IPS-15b (cell line): ENCODE measurements around the gene CMIP.

Experiments
- H3K27me3 ChIP-seq: one replicate; pipeline ENCODE4 v1.6.1; 2013; ENCODE audit warnings: low read length; ENCODE audit not compliant: control insufficient read depth, insufficient read depth
- H3K36me3 ChIP-seq: one replicate; pipeline ENCODE4 v1.6.1; 2013; ENCODE audit warnings: low read length; ENCODE audit not compliant: control insufficient read depth, insufficient read depth
- H3K4me1 ChIP-seq: one replicate; pipeline ENCODE4 v1.6.1; 2013; ENCODE audit warnings: mild to moderate bottlenecking, low read length; ENCODE audit not compliant: control insufficient read depth, insufficient read depth
- H3K4me3 ChIP-seq: one replicate; pipeline ENCODE4 v1.5.1; 2013; ENCODE audit warnings: low read depth, low read length
- H3K9ac ChIP-seq: one replicate; pipeline ENCODE4 v1.6.1; 2013; ENCODE audit warnings: low read depth, mild to moderate bottlenecking, low read length
- H3K9me3 ChIP-seq: one replicate; pipeline ENCODE4 v1.6.1; 2013; ENCODE audit warnings: mild to moderate bottlenecking, low read length; ENCODE audit not compliant: control insufficient read depth, insufficient read depth

The CMIP gene

DNA sequence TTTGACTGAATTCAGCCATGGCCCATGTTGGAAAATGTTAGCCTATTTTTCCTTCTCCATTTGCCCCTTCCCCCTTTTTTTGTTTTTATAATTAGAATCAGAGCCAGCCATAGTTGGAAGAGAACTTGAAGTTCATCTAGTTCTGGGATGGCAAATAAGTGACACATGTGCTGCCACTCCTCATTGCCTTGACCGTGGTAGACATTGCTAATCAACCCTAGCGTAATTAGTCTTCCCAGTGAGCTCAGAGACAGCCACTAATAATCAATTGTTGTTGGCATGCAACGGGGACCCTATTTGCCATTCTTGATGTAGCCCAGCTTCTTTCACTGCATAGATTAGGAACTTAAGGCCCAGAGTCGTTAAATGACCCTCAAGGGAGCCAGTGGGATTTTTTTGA is 16.6 kb downstream of the CMIP start:
- peaks cover 10% of the 10 kb centered on the region for H3K36me3 ChIP-seq
- no peak overlapping the region for H3K4me3 ChIP-seq
- peaks cover 5% of the 10 kb centered on the region for H3K4me1 ChIP-seq
- H3K9ac ChIP-seq: no peak overlapping the region
- no peaks in the 10 kb centered on the region for H3K27me3 ChIP-seq
- no peaks in the 10 kb centered on the region for H3K9me3 ChIP-seq

- H3K4me1 ChIP-seq: peaks cover 5% of the 10 kb centered on the region
- no peak overlapping the region for H3K4me3 ChIP-seq
- no peak overlapping the region for H3K9ac ChIP-seq
- peaks cover 4% of the 10 kb centered on the region for H3K36me3 ChIP-seq
- no peaks in the 10 kb centered on the region for H3K9me3 ChIP-seq
- H3K27me3 ChIP-seq: no peaks in the 10 kb centered on the region
These were observed 17.2 kb downstream of the CMIP start for GRCh38 chr16:81461766-81462165.

- no peaks in the 10 kb centered on the region for H3K9me3 ChIP-seq
- H3K4me1 ChIP-seq: peaks cover under 1% of the 10 kb centered on the region
- H3K4me3 ChIP-seq: no peak overlapping the region
- no peaks in the 10 kb centered on the region for H3K27me3 ChIP-seq
- no peaks in the 10 kb centered on the region for H3K36me3 ChIP-seq
- H3K9ac ChIP-seq: no peak overlapping the region
These were observed 18.1 kb downstream of the CMIP start for GRCh38 chr16:81462683-81463082.

DNA sequence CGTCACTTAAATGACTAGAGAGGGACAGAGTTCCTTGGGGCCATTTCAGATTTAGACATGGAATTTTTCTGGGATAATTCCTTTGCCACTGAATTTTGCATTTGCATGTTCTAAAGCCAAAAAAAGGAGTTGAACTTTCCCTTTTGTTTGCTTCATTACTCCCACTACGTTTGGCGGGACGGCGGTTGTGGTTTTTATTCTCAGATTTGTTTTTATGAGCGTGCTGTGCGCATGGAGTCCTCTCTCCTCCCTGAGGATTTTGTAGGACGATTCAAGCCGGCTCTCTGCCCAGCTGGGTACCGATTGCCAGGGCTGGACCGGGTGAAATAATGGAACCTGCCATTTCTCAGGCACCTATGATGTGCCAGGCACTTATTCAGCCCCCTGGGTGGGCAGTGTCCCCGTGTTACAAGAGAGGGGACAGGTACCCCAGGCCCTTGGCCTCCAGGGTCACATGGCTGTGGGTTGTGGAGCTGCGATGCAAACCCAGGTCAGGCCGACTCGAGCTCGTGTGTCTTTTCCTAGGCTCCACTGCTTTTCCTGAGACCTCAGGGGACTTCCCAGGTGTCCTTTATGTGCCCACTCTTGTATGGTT is 18.8 kb downstream of the CMIP start:
- Histone ChIP-seq H3K9ac (no peak overlapping the region), H3K27me3 (no peaks in the 10 kb centered on the region), H3K9me3 (no peaks in the 10 kb centered on the region), H3K36me3 (peaks cover under 1% of the 10 kb centered on the region), H3K4me3 (no peak overlapping the region), H3K4me1 (no peaks in the 10 kb centered on the region)

DNA sequence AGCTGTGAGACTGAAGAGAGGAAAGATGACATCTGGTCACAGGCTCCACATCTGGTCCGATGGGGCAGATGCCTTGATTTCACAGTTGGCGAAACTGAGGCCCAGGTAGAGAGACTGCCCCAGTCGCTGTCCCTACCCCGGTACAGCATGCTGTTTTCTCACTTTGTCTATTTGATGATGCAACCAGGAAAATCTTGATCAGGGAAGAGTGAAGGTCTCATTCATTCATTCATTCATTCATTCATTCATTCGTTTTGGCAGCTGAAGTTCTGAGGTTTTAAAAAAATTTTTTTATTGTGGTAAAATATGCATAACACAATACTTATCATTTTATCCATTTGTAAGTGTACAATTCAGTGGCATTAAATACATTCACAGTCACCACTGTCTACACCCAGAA is 19.7 kb downstream of the CMIP start:
- Histone ChIP-seq H3K9ac (no peak overlapping the region), H3K9me3 (no peaks in the 10 kb centered on the region), H3K4me1 (no peaks in the 10 kb centered on the region)

DNA sequence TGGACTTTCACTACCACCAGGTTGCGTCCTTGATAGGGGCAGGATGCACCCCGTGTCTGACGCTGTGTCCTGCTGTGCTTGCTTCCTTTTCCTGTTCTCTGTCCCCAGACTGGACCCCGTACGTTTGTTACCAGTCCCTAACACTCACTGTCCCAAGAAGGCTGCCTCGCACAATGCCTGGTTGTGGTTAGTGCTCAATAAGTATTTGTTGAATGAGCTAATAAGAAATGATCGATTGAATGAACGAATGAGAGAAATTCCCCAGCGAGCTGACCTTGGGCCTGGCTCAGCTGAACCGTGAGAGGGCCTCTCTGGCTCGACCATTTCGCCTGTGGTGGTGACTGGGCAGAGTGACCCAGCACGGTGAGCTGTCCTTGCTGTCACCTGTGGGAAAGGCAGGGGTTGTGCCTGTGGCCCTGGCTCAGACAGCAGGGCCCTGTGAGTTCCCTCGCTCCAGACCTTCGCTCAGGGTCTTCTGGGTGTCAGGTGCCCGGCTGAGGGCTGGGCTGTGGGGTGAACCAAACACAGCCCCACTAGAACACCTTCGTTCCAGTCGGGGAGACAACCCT is 20.9 kb downstream of the CMIP start:
- Histone ChIP-seq H3K9ac (no peak overlapping the region), H3K36me3 (peaks cover 2% of the 10 kb centered on the region), H3K4me3 (no peak overlapping the region), H3K9me3 (no peaks in the 10 kb centered on the region), H3K4me1 (no peaks in the 10 kb centered on the region), H3K27me3 (no peaks in the 10 kb centered on the region)

More for the DNA sequence above, 19.7 kb downstream of the CMIP start:
- Histone ChIP-seq H3K27me3 (no peaks in the 10 kb centered on the region), H3K36me3 (peaks cover 2% of the 10 kb centered on the region), H3K4me3 (no peak overlapping the region)

DNA sequence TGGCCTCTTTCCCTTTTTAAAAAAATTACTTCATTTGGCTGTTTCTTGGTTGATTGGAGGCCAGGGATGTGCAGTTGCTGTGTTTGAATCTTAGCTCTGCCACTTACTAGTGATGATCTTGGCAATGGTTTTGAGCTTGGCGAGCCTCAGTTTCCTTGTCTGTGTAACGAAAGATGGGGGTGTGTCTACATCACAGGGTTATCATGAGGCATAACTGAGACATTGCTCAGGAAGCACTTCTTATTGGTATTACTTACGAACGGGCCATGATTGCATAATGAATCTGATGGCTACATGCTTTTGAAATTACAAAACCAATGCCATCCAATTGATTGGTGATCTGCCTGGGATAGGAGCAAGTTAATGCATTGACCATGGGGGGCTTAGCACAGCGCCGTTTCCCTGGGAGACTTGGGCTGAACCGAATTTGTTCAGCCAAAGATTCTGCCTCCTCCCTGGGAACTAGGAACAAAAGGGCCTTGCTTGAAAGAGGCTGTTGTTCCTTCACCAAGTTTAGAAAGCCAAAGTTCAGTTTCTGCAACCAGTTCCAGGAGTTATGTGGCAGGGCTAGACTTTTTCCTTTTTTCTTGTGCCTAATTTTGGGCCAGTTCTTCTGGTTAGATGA is 21.9 kb downstream of the CMIP start:
- no peaks in the 10 kb centered on the region for H3K9me3 ChIP-seq
- H3K9ac ChIP-seq: no peak overlapping the region
- H3K4me3 ChIP-seq: no peak overlapping the region
- H3K4me1 ChIP-seq: no peaks in the 10 kb centered on the region
- H3K36me3 ChIP-seq: peaks cover 2% of the 10 kb centered on the region
- no peaks in the 10 kb centered on the region for H3K27me3 ChIP-seq

DNA sequence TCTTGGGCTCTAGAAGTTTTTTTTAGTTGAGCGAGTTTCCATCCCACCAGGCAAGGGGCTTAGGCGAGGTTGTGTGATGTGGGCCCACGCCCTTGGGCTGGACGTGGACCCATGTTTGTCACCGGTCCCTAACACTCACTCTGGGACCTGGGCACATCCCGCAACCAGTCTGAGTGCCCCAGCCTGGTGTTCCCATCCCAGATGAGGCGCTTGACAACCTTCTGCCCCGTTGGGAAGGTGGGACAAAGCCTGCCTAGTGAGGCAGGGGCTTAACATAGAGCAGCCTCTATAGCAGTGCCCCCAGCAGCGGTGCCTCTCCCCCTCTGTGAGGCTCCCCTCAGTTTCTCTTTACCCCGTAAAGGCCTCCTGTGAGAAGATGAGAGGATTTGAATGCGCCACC is 22.5 kb downstream of the CMIP start:
- H3K4me1 ChIP-seq: no peaks in the 10 kb centered on the region

GRCh38 chr16:81467815-81468214 is 23.2 kb downstream of the CMIP start:
- H3K9ac ChIP-seq: no peak overlapping the region
- H3K9me3 ChIP-seq: no peaks in the 10 kb centered on the region
- H3K4me1 ChIP-seq: no peaks in the 10 kb centered on the region
- H3K27me3 ChIP-seq: no peaks in the 10 kb centered on the region
- H3K4me3 ChIP-seq: no peak overlapping the region
- H3K36me3 ChIP-seq: peaks cover 2% of the 10 kb centered on the region

More for the DNA sequence above, 22.5 kb downstream of the CMIP start:
- H3K9ac ChIP-seq: no peak overlapping the region
- H3K4me3 ChIP-seq: no peak overlapping the region
- no peaks in the 10 kb centered on the region for H3K27me3 ChIP-seq
- no peaks in the 10 kb centered on the region for H3K9me3 ChIP-seq
- peaks cover 2% of the 10 kb centered on the region for H3K36me3 ChIP-seq

GRCh38 chr16:81468269-81468902 is 23.8 kb downstream of the CMIP start:
- H3K4me1 ChIP-seq: no peaks in the 10 kb centered on the region
- H3K4me3 ChIP-seq: no peak overlapping the region
- H3K27me3 ChIP-seq: no peaks in the 10 kb centered on the region
- peaks cover 2% of the 10 kb centered on the region for H3K36me3 ChIP-seq
- H3K9me3 ChIP-seq: no peaks in the 10 kb centered on the region
- H3K9ac ChIP-seq: no peak overlapping the region

DNA sequence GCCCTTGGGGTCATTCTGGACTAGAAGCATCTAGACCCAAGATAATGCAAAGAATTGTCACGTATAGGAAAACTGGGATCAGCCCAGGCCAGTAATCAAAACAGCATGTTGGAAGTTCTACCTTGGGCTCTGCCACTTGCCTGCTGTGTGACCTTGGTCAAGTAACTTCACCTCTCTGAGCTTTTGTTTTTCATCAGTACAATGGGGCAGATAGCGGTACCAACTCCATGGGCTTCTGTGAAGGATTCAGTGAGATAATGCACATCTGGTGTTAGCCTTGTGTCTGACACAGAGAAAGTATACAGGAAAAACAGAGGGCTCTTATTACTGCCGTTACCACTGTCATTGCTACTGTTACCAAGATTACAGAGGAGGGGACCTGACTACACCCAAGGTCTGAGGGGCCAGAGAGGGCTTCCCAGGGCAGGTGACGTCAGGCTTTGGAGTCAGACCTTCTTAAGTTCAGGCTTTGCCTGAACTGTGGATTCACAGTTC is 24.6 kb downstream of the CMIP start:
- Histone ChIP-seq H3K27me3 (no peaks in the 10 kb centered on the region), H3K36me3 (peaks cover 2% of the 10 kb centered on the region), H3K9ac (no peak overlapping the region), H3K4me3 (no peak overlapping the region), H3K4me1 (no peaks in the 10 kb centered on the region), H3K9me3 (no peaks in the 10 kb centered on the region)
